ENCODE results near the gene FAM209A.
"Not testable (repeated sequence)": the region's sequence is repeated elsewhere in the genome, so short reads cannot be mapped to it uniquely, and the experiment has no call there.

The FAM209A gene, protein sequence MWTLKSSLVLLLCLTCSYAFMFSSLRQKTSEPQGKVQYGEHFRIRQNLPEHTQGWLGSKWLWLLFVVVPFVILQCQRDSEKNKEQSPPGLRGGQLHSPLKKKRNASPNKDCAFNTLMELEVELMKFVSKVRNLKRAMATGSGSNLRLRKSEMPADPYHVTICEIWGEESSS

DNA sequence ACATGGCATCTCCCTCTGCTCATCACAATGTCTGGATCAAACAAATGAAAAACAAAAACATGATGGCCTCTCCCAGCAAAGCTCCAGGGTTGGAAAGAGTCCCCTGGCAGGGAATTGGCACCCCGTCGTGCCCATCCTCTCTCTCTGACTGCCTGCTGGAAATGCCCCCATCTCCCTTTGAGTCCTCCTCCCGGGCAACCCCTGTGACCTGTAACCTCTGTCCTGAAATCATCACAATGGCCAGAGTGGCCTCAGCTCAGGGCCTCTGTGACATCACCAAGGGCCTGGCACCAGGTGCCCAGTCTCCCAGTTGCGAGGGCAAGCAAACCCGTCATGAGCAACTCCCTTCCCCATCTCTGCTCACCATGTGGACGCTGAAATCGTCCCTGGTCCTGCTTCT is at the start of gene FAM209A:
Gene FAM209A, plus strand, starts transcription at position 301 of the 400 bp plus-strand sequence. Its CDS starts 65 bp downstream, at position 366.
- DNase-seq (ENCODE audit: extremely low read depth in 1 of 2, low read depth in 1 of 2) = not testable (repeated sequence)

DNA sequence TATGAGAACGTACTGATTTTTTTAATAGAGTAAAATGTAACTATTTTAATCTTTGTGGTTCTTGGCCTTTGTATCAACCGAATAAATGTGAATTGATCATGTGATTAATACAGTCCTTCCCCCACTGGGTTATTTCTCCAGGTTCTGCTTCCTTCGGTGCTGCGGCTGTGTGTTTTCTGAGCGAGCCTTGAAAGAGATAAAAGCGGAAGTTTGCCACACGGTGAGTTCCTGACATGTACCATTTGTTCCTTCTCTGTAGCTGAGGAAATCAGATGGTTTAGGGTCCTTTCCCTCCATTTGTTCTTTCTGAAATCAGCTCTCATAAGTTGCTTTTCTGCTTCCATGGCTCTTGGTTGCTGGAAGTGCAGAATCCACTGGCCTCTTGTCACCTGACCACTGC is 40.6 kb upstream of the FAM209A start:
- DNase-seq (ENCODE audit: extremely low read depth in 1 of 2, low read depth in 1 of 2) = no peak

DNA sequence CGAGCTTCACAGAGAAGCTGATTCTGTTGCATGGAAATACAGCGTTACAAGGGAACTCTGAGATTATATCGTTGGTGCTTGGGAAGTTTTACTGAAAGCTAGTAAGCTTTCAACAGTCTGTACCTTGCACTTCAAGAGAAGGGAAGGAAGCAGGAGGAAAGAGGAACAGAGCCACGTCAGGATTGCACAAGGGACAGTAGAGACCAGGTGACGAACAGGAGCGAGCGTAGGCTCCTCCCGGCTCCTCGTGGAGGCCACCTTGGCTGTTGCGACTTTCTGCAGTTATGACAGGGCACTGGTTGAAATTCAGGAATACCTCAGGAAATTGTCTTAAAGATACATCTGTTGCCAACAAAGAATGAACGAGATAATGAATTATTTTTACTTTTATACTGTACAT is 37.3 kb upstream of the FAM209A start:
- no peak for DNase-seq (ENCODE audit: extremely low read depth in 1 of 2, low read depth in 1 of 2)

DNA sequence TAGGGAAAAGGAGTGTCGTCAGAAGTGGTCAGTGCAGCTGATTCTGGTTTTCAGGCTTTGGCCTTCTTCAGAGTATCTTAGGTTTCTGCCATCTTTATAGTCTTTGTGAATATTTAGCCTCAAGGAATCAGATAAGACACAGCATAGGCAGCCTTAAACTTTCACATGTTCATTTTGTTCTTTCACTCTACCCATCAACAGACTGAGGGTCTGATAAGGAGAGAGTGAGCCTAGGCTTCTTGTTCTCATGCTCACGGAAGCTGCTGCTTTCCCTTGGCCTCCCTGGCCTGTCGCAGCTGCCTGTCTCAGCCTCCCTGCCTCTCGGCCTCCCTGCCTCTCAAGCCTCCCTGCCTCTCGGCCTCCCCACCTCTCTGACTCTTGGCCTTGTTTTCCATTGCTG is 36.0 kb upstream of the FAM209A start:
- DNase-seq (ENCODE audit: extremely low read depth in 1 of 2, low read depth in 1 of 2) = no peak

DNA sequence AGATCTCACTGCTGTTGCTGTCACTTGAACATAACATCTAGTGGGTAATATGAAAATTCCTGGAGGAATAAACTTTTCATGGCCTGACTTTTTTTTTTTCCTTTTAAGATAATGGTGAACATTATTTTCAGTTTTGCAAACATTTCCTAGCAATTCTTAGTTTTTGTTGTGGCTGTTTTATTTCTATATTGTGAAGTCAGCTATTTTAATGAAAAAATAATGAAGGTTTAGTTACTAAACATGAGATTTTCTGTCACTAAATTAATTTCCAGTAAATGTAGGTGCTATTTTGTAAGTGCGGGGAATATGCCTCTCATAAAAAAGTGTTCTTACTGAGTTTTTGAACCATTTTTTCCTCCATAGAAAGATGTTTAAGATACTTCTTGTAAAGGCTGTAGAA is 23.4 kb upstream of the FAM209A start:
- no peak for DNase-seq (ENCODE audit: extremely low read depth in 1 of 2, low read depth in 1 of 2)

DNA sequence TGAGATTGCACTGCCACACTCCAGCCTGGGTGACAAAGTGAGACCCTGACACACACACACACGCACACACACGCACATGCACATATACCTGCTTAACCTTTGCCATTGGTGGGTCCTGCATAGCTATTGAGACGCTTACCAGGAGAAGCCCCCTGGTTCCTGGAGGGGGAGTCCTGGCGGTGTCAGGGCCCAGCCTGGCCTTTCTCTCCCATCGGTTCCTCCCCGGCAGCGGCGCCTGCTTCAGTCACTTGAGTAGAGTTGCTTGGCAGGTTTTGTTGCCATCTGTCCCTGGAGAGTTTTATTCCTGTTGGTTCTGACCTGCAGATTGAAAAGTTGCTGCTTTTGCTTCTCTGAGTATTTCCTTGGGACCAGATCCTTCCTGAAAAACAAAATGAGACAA is 20.6 kb upstream of the FAM209A start:
- no peak for DNase-seq (ENCODE audit: extremely low read depth in 1 of 2, low read depth in 1 of 2)

DNA sequence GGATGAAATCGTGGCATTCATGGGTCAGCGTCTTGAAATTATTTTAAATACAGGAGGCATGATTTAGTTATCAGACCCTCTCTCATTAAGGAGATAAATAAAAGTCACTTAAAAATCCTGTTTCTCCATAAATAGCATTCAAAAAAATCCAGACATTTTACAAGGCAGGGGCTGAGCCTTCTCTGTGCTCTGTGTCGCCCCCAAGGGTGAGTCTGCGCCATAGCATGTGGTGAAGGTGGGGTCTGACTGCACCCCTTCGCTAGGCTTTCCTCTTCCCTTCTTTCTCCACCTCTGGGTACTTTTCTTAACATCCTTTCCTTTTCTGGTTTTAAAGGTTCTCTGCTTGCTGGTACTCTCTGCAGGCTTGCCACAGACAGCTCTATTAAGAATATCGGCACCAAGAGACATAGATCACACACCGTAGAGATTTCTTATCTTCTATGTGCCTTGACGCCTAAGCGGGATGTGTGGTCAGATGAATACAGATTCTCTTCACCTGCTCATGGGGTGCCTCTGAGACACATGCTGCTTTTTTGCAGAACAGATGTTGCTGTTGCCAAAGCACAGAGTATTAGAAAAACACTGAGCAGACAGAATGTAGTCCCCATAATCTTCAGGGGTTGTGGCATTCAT is 20.1 kb upstream of the FAM209A start:
- no peak for DNase-seq (ENCODE audit: extremely low read depth in 1 of 2, low read depth in 1 of 2)

DNA sequence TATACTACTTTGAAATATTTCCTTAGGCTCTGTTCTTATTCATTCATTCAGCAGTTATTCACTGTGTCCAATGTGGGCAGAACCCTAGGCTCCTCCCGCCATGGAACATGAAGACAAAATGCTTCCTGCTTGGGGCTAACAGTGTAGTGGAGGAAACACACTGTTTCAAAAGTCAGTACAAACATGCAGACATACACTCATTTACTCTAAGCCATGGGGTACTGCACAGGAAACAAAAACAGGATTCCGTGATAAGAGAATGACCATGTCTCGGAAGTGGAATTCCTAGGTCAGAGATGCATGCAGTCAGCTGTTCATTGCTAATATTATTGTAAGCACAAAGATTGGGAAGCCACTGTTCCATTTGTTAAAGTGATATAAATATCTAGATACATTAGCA is 18.4 kb upstream of the FAM209A start:
- DNase-seq (ENCODE audit: extremely low read depth in 1 of 2, low read depth in 1 of 2) = no peak

DNA sequence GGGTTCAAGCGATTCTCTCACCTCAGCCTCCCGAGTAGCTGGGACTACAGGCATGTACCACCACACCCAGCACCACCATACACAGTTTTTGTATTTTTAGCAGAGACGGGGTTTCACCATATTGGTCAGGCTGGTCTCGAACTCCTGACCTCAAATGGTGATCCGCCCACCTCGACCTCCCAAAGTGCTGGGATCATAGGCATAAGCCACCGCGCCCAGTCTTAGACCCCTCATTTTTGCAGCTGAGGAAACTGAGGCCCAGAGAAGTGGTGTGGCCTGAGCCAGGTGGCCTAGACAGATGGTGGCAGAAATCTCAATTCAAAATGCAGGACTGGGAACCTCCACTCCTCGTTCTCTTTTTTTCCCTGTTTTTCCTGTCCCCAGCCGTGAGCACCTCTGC is 12.6 kb upstream of the FAM209A start:
- no peak for DNase-seq (ENCODE audit: extremely low read depth in 1 of 2, low read depth in 1 of 2)

DNA sequence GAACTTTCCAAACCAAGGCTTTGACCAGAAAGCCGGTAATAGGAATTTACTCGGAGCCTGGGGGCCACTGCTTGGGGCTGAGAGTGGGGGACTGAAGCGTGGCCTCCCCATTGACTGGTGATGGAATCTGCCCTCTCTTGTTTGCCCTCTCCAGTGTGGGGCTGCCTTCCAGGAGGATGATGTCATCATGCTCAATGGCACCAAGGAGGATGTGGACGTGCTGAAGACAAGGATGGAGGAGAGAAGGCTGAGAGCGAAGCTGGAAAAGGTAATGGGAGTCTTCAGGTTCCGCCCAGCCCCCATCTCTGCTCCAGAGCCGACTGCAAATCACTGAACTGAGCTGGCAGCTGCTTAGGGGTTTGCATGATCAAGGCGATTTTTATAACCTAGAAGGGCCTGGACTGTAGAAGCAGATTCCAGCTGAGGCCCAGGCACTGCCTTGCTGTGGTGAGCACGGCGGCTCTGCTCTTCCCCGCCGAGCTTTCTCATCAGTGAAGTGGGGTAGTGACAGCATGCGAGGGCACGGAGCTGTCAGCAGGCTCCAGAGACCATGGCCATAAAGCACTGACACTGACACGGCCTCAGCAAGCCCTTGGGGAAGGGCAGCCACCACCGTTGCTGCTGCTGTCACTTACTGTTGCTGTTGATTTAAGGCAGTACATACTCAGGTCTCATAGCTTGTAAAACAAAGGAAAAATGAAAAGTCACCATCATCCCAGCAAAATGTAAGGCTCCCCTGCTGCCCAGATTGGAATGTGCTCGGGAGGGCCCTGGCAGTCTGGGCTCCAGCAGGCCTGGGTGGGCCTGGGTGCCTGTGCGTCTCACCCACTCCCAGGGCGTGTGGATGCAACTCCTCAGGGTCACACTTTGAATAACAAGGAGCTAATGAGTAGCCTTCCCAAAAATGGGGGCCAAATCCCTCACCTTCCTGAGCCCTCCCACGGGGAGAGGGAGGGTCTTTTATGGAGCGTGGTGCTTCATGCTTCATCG is 11.1 kb upstream of the FAM209A start:
- no peak for DNase-seq (ENCODE audit: extremely low read depth in 1 of 2, low read depth in 1 of 2)

DNA sequence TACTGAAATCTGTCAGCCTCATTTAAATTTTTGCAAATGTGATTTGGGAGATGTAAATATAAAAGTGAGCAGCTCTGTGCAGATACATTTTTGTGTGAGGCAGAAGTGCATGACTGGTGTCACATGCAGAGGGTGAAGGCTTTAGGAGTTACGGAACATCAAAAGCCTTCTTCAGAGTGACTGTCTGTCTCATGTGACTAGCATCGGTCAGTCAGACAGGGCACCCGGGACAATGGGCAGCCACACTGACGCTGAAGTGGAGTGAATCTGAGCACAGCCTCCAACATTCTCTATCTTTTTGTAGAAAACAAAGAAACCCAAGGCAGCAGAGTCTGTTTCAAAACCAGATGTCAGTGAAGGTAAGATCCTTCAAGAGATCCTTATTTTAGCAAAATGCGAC is 7.9 kb upstream of the FAM209A start:
- no peak for DNase-seq (ENCODE audit: extremely low read depth in 1 of 2, low read depth in 1 of 2)

DNA sequence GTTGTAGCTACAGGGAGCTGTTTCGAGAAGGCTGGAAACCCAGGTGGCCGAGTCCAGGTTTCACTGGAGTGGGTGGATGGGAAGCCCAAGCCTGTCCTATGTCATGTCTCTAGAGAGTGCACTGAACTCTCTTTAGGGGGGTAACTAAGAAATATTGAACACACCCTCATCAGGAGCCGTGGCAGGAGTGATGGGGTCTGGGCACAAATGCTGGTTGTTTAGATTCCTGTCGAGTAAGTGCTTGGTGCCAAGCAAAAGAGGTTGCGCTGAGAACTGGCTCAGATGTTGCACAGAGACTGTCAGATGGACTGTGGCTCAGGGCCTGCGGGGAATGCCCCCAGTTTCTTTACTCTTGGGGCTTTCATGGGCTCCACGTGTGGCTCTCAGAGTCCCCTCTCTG is 7.3 kb upstream of the FAM209A start:
- DNase-seq (ENCODE audit: extremely low read depth in 1 of 2, low read depth in 1 of 2) = no peak

DNA sequence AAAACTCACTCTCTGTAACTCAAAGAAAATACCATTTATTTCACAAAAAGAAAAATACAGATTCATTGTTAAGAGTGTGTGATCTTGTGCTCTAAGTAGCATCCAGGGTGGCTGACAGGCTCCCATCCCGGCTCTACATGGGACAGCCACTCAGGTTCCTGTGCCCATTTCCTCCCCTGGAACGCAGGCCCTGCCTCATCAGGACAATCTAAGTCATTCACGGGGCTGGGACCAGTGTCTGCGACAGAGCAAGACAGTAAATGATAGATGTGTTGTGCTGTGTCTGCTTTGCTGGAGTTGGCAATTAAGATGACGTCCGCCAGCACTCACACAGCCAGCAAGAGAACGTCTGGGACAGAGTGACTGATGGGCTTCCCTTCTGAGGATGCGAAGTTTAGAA is 6.9 kb upstream of the FAM209A start:
- DNase-seq (ENCODE audit: extremely low read depth in 1 of 2, low read depth in 1 of 2) = no peak

DNA sequence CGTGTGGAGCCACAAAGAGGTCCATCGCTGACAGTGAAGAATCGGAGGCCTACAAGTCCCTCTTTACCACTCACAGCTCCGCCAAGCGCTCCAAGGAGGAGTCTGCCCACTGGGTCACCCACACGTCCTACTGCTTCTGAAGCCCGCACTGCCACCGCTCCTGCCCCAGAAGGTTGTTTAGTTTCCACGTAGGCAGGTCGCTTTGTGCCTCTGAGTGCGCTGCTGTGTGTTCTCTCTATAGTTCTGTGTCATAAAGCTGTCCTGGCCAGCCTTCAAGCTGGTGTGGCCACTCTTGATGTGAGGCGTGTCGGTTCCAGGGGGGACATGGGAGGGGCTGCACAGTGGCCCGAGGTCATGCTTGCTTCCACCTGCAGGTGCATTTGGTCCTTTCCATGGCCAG is 6.4 kb upstream of the FAM209A start:
- DNase-seq (ENCODE audit: extremely low read depth in 1 of 2, low read depth in 1 of 2) = no peak

DNA sequence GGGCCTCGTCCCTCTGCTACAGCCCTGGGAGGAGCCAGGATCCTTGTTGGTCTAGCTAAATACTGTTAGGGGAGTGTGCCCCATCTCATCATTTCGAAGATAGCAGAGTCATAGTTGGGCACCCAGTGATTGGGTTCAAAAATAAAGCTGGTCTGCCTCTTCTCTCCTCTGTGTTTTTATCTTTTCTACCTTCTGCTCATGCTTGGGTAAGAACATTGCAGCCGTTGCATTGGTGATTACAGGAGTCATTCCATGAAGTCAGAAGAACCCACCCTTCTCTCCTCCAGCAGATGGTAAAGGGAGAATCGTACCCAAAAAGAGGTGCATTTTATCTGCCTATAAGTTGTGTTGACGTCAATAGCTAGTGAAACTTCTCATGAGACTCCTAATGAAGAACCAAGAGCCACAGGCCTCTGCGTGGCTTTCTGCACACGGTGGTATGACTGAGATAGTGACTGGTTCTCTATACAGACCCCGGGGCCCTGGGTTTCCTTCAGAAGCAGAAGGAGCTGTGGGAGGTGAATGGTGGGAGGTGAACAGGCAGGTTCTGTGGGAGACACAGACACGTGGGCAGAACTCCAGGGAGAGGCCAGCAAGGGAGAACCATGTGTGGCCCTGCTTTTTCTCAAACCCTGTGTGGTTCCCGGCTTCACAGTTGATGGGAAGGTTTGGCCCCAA is 5.7 kb upstream of the FAM209A start:
- DNase-seq (ENCODE audit: extremely low read depth in 1 of 2, low read depth in 1 of 2) = no peak

DNA sequence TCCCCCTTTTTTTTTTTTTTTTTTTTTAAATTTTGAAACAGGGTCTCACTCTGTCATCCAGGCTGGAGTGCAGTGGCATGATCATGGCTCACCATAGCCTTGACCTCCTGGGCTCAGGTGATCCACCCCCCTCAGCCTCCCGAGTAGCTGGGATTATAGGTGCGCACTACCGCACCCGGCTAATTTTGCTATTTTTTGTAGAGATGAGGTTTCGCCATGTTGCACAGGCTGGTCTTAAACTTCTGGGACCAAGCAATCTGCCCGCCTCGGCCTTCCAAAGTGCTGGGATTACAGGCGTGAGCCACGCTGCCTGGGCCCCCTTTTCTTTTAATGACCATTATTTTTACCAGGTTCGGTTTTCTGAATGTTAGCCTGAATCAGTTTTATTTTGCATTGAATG is 5.0 kb upstream of the FAM209A start:
- no peak for DNase-seq (ENCODE audit: extremely low read depth in 1 of 2, low read depth in 1 of 2)

DNA sequence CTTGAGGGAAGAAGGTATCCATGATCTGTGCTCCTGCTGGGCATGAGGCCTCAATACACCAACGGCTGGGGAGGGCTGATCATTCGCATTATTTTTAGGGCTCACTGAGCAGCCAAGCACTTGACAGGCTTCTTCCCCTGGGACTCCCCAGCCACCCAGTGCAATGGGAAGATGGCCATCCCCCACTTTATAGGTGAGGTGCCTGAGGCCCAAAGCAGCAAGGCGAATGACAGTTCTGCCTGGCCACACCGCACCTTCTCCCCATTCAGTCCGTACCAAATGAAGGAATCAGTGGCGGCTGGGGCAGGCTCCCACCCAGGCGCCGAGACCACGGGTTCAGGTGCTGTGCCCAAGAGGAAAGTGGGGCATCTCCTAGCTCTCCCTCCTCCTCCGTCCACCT is 4.4 kb upstream of the FAM209A start:
- DNase-seq (ENCODE audit: extremely low read depth in 1 of 2, low read depth in 1 of 2) = no peak

DNA sequence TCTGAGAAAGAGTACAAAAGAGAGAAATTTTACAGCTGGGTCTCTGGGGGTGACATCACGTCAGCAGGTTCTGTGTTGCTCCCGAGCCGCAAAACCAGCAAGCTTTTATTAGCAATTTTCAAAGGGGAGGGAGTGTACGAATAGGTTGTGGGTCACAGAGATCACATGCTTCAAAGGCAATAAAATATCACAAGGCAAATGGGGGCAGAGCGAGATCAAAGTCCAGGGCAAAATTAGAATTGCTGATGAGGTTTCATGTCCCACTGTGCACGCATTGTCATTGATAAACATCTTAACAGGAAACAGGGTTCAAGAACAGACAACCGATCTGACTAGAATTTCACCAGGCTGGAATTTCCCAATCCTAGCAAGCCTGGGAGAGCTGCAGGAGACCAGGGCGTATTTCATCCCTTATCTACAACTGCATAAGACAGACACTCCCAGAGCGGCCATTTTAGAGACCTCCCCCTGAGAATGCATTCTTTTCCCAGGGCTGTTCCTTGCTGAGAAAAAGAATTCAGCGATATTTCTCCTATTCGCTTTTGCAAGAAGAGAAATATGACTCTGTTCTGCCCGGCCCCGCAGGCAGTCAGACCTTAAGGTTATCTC is 3.7 kb upstream of the FAM209A start:
- DNase-seq (ENCODE audit: extremely low read depth in 1 of 2, low read depth in 1 of 2) = not testable (repeated sequence)

DNA sequence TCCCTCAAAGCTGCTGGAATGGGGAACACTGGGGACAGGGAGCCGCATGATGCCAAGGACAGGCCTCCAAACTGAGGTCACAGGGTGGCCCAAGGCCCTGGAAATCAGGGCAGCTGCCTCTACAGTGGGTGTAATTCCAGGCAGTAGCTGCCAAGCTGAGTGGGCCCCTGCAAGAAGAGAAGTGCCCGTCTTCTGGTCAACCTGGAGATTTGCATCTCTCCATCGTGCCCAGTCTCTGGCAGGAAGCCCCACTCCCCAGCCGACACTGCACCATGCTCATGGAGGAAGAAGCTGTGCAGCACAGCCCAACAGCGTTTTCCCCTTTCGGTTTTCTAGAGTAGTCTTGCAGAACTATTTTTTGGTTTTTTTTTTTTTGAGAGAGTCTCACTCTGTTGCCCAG is 2.2 kb upstream of the FAM209A start:
- no peak for DNase-seq (ENCODE audit: extremely low read depth in 1 of 2, low read depth in 1 of 2)

DNA sequence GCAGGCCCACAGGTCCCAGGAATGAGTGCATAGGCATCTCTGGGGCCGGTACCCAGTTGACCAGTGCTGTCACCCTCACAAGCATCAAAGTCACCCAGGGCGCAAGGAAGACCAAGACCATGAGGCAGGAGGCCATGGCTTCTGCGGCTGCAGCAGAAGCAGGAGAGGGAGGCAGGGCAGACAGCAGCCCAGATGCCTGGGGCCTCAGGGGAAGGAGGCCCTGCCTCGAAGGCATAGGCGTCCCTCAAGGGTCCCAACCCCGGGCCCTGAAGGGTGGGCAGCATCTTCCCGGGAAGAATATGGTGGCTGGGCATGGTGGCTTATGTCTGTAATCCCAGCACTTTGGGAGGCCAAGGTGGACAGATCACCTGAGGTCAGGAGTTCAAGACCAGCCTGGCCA is 3.0 kb downstream of the FAM209A start:
- DNase-seq (ENCODE audit: extremely low read depth in 1 of 2, low read depth in 1 of 2) = no peak

DNA sequence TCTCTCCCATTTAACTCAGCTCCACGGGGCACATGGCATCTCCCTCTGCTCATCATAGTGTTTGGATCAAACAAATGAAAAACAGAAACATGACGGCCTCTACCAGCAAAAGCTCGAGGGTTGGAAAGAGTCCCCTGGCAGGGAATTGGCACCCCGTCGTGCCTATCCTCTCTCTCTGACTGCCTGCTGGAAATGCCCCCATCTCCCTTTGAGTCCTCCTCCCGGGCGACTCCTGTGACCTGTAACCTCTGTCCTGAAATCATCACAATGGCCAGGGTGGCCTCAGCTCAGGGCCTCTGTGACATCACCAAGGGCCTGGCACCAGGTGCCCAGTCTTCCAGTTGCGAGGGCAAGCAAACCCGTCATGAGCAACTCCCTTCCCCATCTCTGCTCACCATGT is 8.4 kb downstream of the FAM209A start, which contains the start of gene FAM209B:
Gene FAM209B, plus strand, starts transcription at position 301 of the 400 bp plus-strand sequence. Its CDS starts 96 bp downstream, at position 397.
- not testable (repeated sequence) for DNase-seq (ENCODE audit: extremely low read depth in 1 of 2, low read depth in 1 of 2)
